AG04450 (cell line): ENCODE measurements around the gene FAP. TPM values are rescaled to one million over a fixed set of nuclear protein-coding genes. Genes with fewer than 3 reads are reported as not detected.

Experiments
- CTCF ChIA-PET: fragments of 300-600, 350-600 bp; formaldehyde crosslinking; extraction: SDS; loops from one replicate; lab custom pipeline; 2022; ENCODE audit warnings: antibody characterized with exemption, inconsistent platforms; lab: Charles Lee
- POLR2A ChIA-PET: fragments of 350-600 bp; formaldehyde crosslinking; extraction: SDS; loops from one replicate; lab custom pipeline; 2021; ENCODE audit warnings: antibody characterized with exemption, inconsistent platforms; lab: Yijun Ruan, JAX
- DNase-seq: peaks from one replicate; pipeline ENCODE4 v3.0.0-alpha.2; 2011; ENCODE audit warnings: low read depth, low spot score
- H3K27ac ChIP-seq: one replicate; pipeline ENCODE4 v1.5.1; 2012; ENCODE audit warnings: low read depth, low read length, control low read depth
- H3K27me3 ChIP-seq: one replicate; pipeline ENCODE4 v1.6.0; 2012; ENCODE audit warnings: low read length; ENCODE audit not compliant: control insufficient read depth, insufficient read depth
- H3K4me3 ChIP-seq: 2 replicates; pipeline ENCODE4 v1.5.1; 2011; ENCODE audit warnings: mild to moderate bottlenecking, low read depth, low read length, control low read depth
- H3K9me3 ChIP-seq: 2 replicates; pipeline ENCODE4 v1.5.1; 2012; ENCODE audit warnings: low read length; ENCODE audit not compliant: control insufficient read depth, insufficient read depth
- CTCF ChIP-seq: IDR thresholded peaks from 2 replicates; pipeline ENCODE4 v1.5.1; 2011; ENCODE audit warnings: low read depth, low read length, control low read depth, inconsistent platforms
- polyA plus RNA-seq: library from polyadenylated mRNA; depleted of rRNA; stranded (reverse); fragments of >200 nt; gene quantifications from 2 replicates; pipeline ENCODE4 v1.2.3, GENCODE V29; 2011

FAP gene
- polyA plus RNA-seq, 1 experiment = 374 TPM

DNA sequence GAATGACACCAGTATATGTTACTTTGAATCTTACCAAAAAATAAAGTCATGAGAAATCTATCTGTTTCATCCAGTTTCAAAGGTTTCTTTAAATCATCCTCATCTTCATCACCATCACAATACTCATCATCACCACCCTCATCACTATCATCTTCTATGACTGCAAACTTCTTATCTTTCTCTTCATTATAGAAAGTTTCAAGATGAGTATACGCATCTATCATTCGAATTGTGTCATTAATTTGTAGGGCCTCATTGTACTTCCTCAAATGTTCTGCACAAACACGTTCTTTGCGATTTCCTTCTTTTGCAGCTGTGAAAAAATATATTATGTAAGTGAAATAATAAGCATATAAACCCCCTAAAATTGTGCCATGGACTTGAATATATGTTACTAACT lies 34.1 kb upstream of the FAP start:
- H3K9me3 ChIP-seq = no peaks in the 10 kb centered on the region
- no peak for TF ChIP-seq CTCF

DNA sequence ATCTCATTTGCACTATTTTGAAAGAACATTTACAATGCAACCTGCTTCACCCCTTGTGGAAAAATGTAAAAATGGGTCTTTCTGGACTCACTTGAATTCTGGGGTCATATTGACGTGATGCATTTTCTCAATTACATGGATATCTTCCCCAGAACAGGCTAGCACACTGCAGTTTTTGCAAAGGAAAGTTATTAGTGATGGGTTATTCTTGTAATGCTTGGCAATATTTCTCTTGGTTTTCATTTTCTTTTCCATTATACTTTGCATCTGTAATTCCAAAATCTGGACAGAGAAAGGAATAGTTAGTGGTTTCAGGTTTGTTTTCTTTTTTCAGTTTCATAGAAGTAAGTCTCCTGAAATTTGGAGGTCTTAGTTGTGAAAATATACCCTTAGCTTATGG lies 24.8 kb upstream of the FAP start:
- Histone ChIP-seq H3K27me3 (no peaks in the 10 kb centered on the region), H3K9me3 (no peaks in the 10 kb centered on the region), H3K27ac (no peak overlapping the region), H3K4me3 (no peak overlapping the region)
- no peak for DNase-seq
- POLR2A ChIA-PET = no interaction called here
- TF ChIP-seq CTCF = no peak
- CTCF ChIA-PET = interaction anchor here (2.1 kb wide), 1 partner anchor 30 kb away, joined by 7 read pairs; no protein-coding TSS in a partner anchor

More for the DNA sequence above, 34.1 kb upstream of the FAP start:
- DNase-seq = no peak
- CTCF ChIA-PET = interaction anchor here (3.0 kb wide), 1 partner anchor 21 kb away, joined by 9 read pairs; no protein-coding TSS in a partner anchor
- POLR2A ChIA-PET = no interaction called here
- no peak overlapping the region for H3K27ac ChIP-seq
- H3K27me3 ChIP-seq = no peaks in the 10 kb centered on the region
- H3K4me3 ChIP-seq = no peak overlapping the region

- no peak for DNase-seq
- ChIA-PET CTCF (no interaction called here), POLR2A (no interaction called here)
- no peak for TF ChIP-seq CTCF
- H3K4me3 ChIP-seq = no peak overlapping the region
- no peaks in the 10 kb centered on the region; the same call in 1 of the 2 replicates for H3K9me3 ChIP-seq
- H3K27ac ChIP-seq = no peak overlapping the region
- H3K27me3 ChIP-seq = no peaks in the 10 kb centered on the region
Measured at GRCh38 chr2:162267496-162267895, 24.3 kb upstream of the FAP start.

DNA sequence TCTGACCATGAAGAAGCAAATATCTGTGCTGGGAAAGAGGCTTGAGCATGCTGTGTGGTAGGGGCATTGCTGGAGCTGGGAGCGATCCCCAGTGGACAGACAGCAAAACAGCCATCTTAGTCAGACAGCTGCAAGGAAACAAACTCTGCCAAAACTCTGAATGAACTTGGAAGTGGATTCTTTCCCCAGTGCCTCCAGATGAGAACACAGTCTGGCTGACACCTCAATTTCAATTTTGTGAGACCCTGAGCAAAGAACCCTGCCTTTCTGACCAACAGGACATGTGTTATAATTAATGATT lies 23.2 kb upstream of the FAP start:
- H3K27ac ChIP-seq = no peak overlapping the region
- no peak for DNase-seq
- no peak overlapping the region for H3K4me3 ChIP-seq
- no peaks in the 10 kb centered on the region for H3K27me3 ChIP-seq
- no peaks in the 10 kb centered on the region; the same call in 1 of the 2 replicates for H3K9me3 ChIP-seq
- no peak for TF ChIP-seq CTCF
- ChIA-PET POLR2A (no interaction called here), CTCF (interaction anchor here (1.3 to 1.6 kb wide), 2 partner anchors 12 to 42 kb away, joined by 3 to 5 read pairs; no protein-coding TSS in a partner anchor)

- H3K27ac ChIP-seq = no peak overlapping the region
- no peaks in the 10 kb centered on the region; the same call in 1 of the 2 replicates for H3K9me3 ChIP-seq
- ChIA-PET POLR2A (no interaction called here), CTCF (interaction anchor here (1.3 to 1.6 kb wide), 2 partner anchors 13 to 42 kb away, joined by 3 to 5 read pairs; no protein-coding TSS in a partner anchor)
- TF ChIP-seq CTCF = no peak
- DNase-seq = no peak
- no peak overlapping the region for H3K4me3 ChIP-seq
- H3K27me3 ChIP-seq = no peaks in the 10 kb centered on the region
Measured at GRCh38 chr2:162265666-162266459, 22.6 kb upstream of the FAP start.
